D721Med (cell line): ENCODE measurements around the gene EPB41.
"Not testable (repeated sequence)": the region's sequence is repeated elsewhere in the genome, so short reads cannot be mapped to it uniquely, and the experiment has no call there.

Experiments used
- DNase-seq: peaks from one replicate; pipeline ENCODE4 v3.0.0; 2011; ENCODE audit warnings: low spot score; ENCODE audit not compliant: insufficient read length
- FAIRE-seq: peaks from 2 replicates; lab custom pipeline; 2011; peaks lifted over from hg19 to GRCh38; lab: Jason Lieb, UNC
- TF ChIP-seq, protein P1 (sequence below): IDR thresholded peaks from 2 replicates; pipeline ENCODE4 v1.5.1; 2012; ENCODE audit warnings: mild to moderate bottlenecking, control low read depth; ENCODE audit not compliant: insufficient read depth; ENCODE audit errors: missing control alignments

EPB41 gene

DNA sequence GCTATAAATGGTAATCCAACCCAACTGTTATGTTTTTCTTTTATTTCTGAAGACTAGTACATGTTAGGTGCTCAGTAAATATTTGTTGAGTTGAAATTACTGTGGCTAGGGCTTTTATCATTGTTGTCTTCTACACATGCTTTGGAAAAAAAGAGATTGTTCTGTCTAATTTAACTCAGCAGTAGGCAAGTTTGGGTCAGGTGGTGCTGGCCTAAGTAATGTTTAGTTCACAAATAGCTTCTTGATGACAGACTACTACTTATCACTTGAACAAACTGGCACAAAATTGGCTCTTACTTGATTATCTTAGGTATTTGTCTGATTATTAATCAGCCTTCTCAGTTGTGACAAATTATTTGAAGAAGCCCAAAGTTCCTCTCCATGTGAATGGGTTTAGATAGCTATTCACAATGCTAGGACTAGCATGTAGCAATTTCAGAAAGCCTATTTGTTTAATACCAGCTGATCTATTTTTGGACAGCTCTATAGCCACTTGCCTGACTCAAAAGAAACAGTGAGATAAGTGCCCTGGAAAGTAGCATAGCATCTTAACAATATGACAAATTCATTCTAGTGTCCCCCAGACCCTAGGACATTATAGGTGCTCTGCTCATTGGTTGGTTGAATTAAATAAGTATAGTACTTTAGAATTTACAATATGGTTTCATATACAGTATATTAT lies 176.7 kb downstream of the EPB41 start:
- FAIRE-seq (no peak), DNase-seq (no peak)
- TF ChIP-seq, protein P1, sequence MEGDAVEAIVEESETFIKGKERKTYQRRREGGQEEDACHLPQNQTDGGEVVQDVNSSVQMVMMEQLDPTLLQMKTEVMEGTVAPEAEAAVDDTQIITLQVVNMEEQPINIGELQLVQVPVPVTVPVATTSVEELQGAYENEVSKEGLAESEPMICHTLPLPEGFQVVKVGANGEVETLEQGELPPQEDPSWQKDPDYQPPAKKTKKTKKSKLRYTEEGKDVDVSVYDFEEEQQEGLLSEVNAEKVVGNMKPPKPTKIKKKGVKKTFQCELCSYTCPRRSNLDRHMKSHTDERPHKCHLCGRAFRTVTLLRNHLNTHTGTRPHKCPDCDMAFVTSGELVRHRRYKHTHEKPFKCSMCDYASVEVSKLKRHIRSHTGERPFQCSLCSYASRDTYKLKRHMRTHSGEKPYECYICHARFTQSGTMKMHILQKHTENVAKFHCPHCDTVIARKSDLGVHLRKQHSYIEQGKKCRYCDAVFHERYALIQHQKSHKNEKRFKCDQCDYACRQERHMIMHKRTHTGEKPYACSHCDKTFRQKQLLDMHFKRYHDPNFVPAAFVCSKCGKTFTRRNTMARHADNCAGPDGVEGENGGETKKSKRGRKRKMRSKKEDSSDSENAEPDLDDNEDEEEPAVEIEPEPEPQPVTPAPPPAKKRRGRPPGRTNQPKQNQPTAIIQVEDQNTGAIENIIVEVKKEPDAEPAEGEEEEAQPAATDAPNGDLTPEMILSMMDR, result no peak

DNA sequence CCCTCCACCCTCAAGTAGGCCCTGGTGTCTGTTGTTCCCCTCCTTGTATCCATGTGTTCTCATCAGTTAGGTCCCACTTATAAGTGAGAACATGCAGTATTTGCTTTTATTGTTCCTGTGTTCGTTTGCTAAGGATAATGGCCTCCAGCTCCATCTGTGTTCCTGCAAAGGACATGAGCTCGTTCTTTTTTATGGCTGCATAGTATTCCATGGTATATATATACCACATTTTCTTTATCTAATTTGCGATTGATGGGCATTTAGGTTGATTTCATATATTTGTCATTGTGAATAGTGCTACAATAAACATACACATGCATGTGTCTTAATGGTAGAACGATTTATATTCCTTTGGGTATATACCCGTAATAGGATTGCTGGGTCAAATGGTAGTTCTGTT lies 178.3 kb downstream of the EPB41 start:
- FAIRE-seq, DNase-seq: not testable (repeated sequence)

DNA sequence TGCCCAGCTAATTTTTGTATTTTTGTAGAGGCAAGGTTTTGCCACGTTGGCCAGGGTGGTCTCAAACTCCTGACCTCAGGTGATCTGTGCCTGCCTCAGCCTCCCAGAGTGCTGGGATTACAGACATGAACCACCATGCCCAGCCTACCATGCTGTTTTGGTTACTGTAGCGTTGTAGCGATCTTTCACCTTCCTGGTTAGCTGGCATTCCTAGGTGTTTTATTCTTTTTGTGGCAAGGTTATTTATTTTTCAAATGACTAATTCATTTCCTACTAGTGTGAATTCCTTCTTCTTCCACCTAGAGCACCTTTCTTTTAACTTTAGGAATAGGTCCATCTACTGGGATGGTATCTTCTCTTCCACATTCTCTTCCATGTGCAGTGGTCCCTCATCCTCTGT lies 180.1 kb downstream of the EPB41 start:
- no peak for DNase-seq
- TF ChIP-seq, protein P1, result no peak
- no peak for FAIRE-seq

DNA sequence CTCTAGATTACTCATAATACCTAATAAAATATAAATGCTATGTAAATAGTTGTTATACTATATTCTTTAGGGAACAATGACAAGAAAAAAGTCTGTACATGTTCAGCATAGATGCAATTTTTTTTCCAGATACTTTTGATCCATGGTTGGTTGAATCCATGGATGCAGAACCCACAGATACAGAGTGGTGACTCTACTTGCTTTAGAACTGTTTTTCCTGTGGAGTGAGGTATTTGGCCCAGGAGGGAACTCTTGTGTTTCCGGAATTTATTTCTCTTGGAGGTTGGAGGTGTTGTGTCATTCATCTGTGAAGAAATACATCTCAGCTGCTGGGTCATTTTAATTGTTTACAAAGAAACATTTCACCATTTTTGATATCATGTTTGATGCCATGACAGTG lies 180.6 kb downstream of the EPB41 start:
- TF ChIP-seq, protein P1, result no peak
- FAIRE-seq (no peak), DNase-seq (no peak)

DNA sequence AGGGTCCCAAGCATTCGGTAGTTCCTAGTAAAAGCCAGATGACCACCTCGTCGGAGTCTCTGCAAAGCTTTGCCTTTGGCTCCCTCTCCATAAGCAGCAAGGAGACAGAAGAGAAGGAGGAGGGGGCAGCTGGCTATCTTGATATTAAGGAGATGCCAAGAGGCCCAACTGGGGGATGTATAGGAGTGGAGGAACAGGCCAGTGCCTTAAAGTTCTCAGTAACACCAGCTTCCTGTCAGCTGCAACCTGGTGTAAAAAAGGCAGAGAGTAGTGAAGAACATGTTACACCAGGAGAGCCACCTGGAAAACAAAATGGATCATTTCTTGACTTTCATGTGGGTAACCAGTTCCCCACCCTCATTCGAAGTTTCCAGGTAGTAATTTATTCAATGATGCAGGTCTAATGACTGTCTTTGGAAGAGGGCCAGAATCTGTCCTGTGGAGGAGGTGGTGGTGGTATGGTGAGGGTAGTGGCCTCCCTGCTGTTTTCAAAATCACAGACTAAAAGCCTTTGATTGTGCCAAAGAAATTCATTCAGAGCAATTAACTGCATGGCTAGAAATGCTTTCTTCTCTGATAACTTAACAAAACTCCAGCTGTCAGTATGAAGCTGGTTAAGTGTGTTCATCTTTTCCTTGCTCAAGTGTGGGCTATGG lies 182.0 kb downstream of the EPB41 start:
- no peak for FAIRE-seq
- TF ChIP-seq, protein P1, result no peak
- no peak for DNase-seq

DNA sequence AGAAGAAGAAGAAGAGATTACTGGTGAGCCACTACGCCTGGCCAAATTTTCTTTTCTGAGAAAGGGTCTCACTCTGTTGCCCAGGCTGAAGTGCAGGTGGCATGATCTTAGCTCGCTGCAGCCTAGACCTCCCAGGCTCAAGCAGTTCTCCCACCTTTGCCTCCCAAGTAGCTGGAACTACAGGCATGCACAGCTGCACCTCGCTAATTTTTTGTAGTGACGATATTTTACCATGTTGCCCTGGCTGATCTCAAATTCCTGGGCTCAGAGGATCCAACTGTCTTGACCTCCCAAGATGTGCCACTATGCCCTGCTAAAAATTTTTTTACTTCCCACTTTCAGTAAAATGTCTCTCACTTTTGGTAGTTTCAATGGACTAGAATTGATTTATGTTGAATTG lies 184.9 kb downstream of the EPB41 start:
- TF ChIP-seq, protein P1, result no peak
- FAIRE-seq, result no peak

DNA sequence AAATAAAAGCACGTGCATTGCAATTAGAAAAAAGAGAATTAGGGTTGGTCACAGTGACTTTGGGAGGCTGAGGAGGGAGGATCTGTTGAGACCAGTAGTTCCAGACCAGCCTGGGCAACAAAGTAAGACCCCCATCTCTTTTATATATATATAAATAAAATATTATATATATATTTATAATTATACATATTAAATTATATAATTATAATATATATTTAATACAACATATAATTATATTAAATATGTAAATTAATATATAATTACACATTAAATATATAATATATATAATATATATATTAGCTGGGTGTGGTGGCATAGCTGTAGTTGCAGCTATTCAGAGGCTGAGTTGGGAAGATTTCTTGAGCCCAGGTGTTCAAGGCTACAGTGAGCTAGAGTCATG lies 186.1 kb downstream of the EPB41 start:
- TF ChIP-seq, protein P1, result no peak
- FAIRE-seq (no peak), DNase-seq (no peak)

More for the DNA sequence above, 184.9 kb downstream of the EPB41 start:
- DNase-seq, result no peak
